Psoas muscle (tissue), 8 donors: ENCODE data around the gene TMEM200A. TPM values are rescaled to one million over a fixed set of nuclear protein-coding genes. Genes with fewer than 3 reads are reported as not detected.

Experiments used
- ATAC-seq, 4 donors: fragments of 200-7000 bp; cut with Tn5 transposase; one replicate each; pipeline ENCODE4 v1.9.1; 2020; ENCODE audit warnings: moderate library complexity in 3 of 4, mild to moderate bottlenecking in 2 of 4
- DNase-seq, 2 donors: peaks; one replicate each; pipeline ENCODE4 v3.0.0-alpha.2; 2020
- H3K27ac ChIP-seq: fragments of 200-600 bp; one replicate; pipeline ENCODE4 v1.8.0; 2022
- H3K27me3 ChIP-seq, 3 donors: fragments of 200-600 bp in 1 of 3; one replicate each; pipeline versions ENCODE4 v1.6.1 to v1.8.0; 2013 to 2022; ENCODE audit warnings: low read length in 2 of 3, mild to moderate bottlenecking in 2 of 3, moderate library complexity in 1 of 3; ENCODE audit not compliant: insufficient read depth in 3 of 3
- H3K36me3 ChIP-seq, 2 donors: fragments of 200-600 bp in 1 of 2; one replicate each; pipeline versions ENCODE4 v1.6.1 to v1.8.0; 2013 to 2022; ENCODE audit warnings: low read depth in 1 of 2, mild to moderate bottlenecking in 1 of 2, moderate library complexity in 1 of 2; ENCODE audit not compliant: insufficient read depth in 1 of 2
- H3K4me1 ChIP-seq: fragments of 200-600 bp; one replicate; pipeline ENCODE4 v1.8.0; 2022
- H3K4me3 ChIP-seq: fragments of 200-600 bp; one replicate; pipeline ENCODE4 v1.8.0; 2022; ENCODE audit warnings: mild to moderate bottlenecking
- H3K9me3 ChIP-seq: fragments of 200-600 bp; one replicate; pipeline ENCODE4 v1.8.0; 2022
- WGBS, 3 donors: extraction: QIAGEN DNeasy Blood & Tissue Kit; methylation state at CpG; one replicate each; pipeline versions ENCODE4 v1.1.6 to v1.1.7; 2013; 5-methylcytosine and 5-hydroxymethylcytosine counted together
- intact Hi-C, 2 donors: fragments of 100-400 bp; cut with DNase I; formaldehyde crosslinking; loops; one replicate each; pipeline versions ENCODE4 v1.11.0 to v1.14.2; 2022
- polyA plus RNA-seq, 3 donors: library from polyadenylated mRNA; stranded (reverse); fragments of 200-250 nt; gene quantifications; one replicate each; pipeline ENCODE4 v1.2.3, GENCODE V29; 2013
- total RNA-seq, 4 donors: library from RNA; stranded (reverse); fragmentation: NEBNext Ultra II Directional in 2 of 4; extraction: Animal tissue kit (Norgen Biotek cat#: 25700) in 2 of 4; gene quantifications; one replicate each; pipeline versions ENCODE4 v1.2.1 to v1.2.4, GENCODE V29; 2021 to 2023
- TF ChIP-seq, protein P1 (sequence below): fragments of 200-600 bp; IDR thresholded peaks from one replicate; pipeline ENCODE4 v1.8.0; 2022; ENCODE audit warnings: antibody characterized with exemption
- donor health status: healthy with polysubstance abuse.
- donor health status: DM: no; HTN: no; CAD: no; lungs with moderate emphysema.
- donor health status: Bipolar disorder and iron deficiency.
- donor health status: healthy.
- donor health status: DM: yes; HTN: yes; CAD: no.
- donor health status: DM: no; HTN: no; CAD: no.
- donor health status: DM: no; HTN: no; CAD: no.
- donor health status: DM: yes; HTN: yes; CAD: no.

TMEM200A gene
- total and polyA plus RNA-seq, 7 donors = 0.05 to 0.81 (median 0.12) TPM

GRCh38 chr6:130435181-130435580 lies 69.4 kb downstream of the TMEM200A start:
- TF ChIP-seq, protein P1, sequence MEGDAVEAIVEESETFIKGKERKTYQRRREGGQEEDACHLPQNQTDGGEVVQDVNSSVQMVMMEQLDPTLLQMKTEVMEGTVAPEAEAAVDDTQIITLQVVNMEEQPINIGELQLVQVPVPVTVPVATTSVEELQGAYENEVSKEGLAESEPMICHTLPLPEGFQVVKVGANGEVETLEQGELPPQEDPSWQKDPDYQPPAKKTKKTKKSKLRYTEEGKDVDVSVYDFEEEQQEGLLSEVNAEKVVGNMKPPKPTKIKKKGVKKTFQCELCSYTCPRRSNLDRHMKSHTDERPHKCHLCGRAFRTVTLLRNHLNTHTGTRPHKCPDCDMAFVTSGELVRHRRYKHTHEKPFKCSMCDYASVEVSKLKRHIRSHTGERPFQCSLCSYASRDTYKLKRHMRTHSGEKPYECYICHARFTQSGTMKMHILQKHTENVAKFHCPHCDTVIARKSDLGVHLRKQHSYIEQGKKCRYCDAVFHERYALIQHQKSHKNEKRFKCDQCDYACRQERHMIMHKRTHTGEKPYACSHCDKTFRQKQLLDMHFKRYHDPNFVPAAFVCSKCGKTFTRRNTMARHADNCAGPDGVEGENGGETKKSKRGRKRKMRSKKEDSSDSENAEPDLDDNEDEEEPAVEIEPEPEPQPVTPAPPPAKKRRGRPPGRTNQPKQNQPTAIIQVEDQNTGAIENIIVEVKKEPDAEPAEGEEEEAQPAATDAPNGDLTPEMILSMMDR = no peak
- Histone ChIP-seq H3K36me3 (no peaks in the 10 kb centered on the region), H3K4me3 (no peak overlapping the region), H3K4me1 (no peaks in the 10 kb centered on the region), H3K27ac (no peak overlapping the region), H3K27me3 (peaks cover 0 to 3% (median 0%) of the 10 kb centered on the region in 3 donors), H3K9me3 (no peaks in the 10 kb centered on the region)
- ATAC-seq (no peak), DNase-seq (no peak)
- intact Hi-C loops = no loop called here
- WGBS, 3 donors = 95 to 97% (median 95%) methylated on average over 4 of the region's 4 CpGs

GRCh38 chr6:130437961-130438360 lies 72.1 kb downstream of the TMEM200A start:
- no peak overlapping the region for H3K27ac ChIP-seq
- no peak for ATAC-seq
- no peaks in the 10 kb centered on the region for H3K4me1 ChIP-seq
- intact Hi-C loops = no loop called here
- TF ChIP-seq, protein P1 = no peak
- 10 to 23% (median 22%) methylated on average over 1 of the region's 1 CpG for WGBS, 3 donors
- no peaks in the 10 kb centered on the region for H3K36me3 ChIP-seq
- H3K27me3 ChIP-seq = no peaks in the 10 kb centered on the region
- no peak for DNase-seq
- no peaks in the 10 kb centered on the region for H3K9me3 ChIP-seq
- H3K4me3 ChIP-seq = no peak overlapping the region

GRCh38 chr6:130447374-130447773 lies 81.6 kb downstream of the TMEM200A start:
- TF ChIP-seq, protein P1 = no peak
- Histone ChIP-seq H3K27ac (no peak overlapping the region), H3K36me3 (no peaks in the 10 kb centered on the region), H3K9me3 (no peaks in the 10 kb centered on the region), H3K4me3 (no peak overlapping the region), H3K27me3 (no peaks in the 10 kb centered on the region), H3K4me1 (no peaks in the 10 kb centered on the region)
- DNase-seq (no peak), ATAC-seq (no peak)
- intact Hi-C loops = no loop called here

DNA sequence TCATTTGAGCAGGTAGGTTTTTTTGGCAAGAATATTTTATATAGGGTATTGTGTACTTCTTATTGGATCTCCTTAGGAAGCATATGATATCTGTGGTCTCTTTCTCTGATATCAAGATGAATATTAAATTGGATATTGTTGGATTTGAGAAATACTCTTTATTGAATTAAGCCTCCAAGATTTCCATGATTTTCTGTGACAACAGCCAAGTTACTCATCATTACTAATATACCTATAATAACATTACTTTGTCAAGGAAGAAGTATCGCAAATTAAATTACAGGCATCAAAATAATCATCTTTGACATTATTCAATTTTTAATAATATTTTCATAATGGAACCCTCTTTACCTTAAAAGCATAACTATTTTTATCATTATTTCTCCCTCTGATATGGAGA lies 86.5 kb downstream of the TMEM200A start:
- no peak overlapping the region for H3K27ac ChIP-seq
- no peak overlapping the region for H3K4me3 ChIP-seq
- H3K4me1 ChIP-seq = no peaks in the 10 kb centered on the region
- 97 to 100% (median 98%) methylated on average over 1 of the region's 1 CpG for WGBS, 3 donors
- H3K27me3 ChIP-seq = no peaks in the 10 kb centered on the region
- no peaks in the 10 kb centered on the region for H3K9me3 ChIP-seq
- intact Hi-C loops = no loop called here
- no peak for DNase-seq
- TF ChIP-seq, protein P1 = no peak
- no peak for ATAC-seq
- no peaks in the 10 kb centered on the region for H3K36me3 ChIP-seq

- no peak overlapping the region for H3K4me3 ChIP-seq
- 82 to 85% (median 84%) methylated on average over 5 of the region's 5 CpGs for WGBS, 3 donors
- no peaks in the 10 kb centered on the region for H3K9me3 ChIP-seq
Observed at GRCh38 chr6:130453230-130453629, 87.4 kb downstream of the TMEM200A start.

More at GRCh38 chr6:130453230-130453629, 87.4 kb downstream of the TMEM200A start:
- intact Hi-C loops = no loop called here
- no peaks in the 10 kb centered on the region for H3K4me1 ChIP-seq
- H3K27ac ChIP-seq = no peak overlapping the region
- DNase-seq = no peak
- no peaks in the 10 kb centered on the region for H3K27me3 ChIP-seq
- no peaks in the 10 kb centered on the region for H3K36me3 ChIP-seq
- ATAC-seq = no peak
- TF ChIP-seq, protein P1 = no peak
